ENCODE results near the gene DNAJB11. TPM values are rescaled to one million over a fixed set of nuclear protein-coding genes. Genes with fewer than 3 reads are reported as not detected.

Gene DNAJB11
- total RNA-seq, 4 donors from 2014 or later = 39.5 to 65.3 (median 47.3) TPM

DNA sequence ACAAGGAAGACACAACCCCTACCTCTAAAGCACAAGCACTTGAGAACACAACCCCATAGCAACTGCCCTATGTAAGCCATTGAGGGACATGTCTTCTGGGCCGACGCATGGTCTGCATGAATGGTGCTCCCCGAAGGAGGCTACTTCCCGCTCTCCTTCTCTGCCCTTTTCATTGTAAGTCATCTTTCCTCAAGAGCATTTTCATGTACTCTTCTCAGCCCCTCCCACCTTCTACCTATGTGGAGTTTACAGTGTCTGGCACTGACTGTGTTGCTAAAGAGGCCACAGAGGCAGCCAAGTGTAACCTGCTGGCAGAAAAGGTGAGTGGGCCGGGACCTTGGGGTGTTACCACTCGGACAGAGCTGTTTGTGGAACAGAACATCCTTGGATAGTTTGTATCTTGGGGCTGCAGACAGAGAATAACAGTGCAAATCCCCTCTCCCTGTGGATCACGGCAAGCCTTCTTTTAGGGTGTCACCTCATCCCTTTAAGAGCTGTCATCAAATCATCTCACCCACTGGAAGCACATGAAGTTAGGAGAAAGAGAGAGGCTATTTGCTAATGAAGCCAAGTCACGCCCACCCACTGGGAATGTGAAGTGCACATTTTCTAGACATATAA lies 47.9 kb downstream of the DNAJB11 start:
- Histone ChIP-seq H3K4me1 (peaks cover 3 to 27% (median 9%) of the 10 kb centered on the region in 3 donors), H3K4me3 (no peak overlapping the region), H3K27me3 (peaks cover 0 to 55% (median 0%) of the 10 kb centered on the region in 4 donors), H3K36me3 (no peaks in the 10 kb centered on the region), H3K27ac (no peak overlapping the region), H3K9me3 (no peaks in the 10 kb centered on the region)
- DNase-seq = no peak
- intact Hi-C loops (cut with DNase I) = no loop called here
- WGBS, 2 donors = 88 to 91% methylated on average over 8 of the region's 8 CpGs
- TF ChIP-seq POLR2A (IDR thresholded peaks at IDR 0.05) = no peak
- TF ChIP-seq, protein P1, sequence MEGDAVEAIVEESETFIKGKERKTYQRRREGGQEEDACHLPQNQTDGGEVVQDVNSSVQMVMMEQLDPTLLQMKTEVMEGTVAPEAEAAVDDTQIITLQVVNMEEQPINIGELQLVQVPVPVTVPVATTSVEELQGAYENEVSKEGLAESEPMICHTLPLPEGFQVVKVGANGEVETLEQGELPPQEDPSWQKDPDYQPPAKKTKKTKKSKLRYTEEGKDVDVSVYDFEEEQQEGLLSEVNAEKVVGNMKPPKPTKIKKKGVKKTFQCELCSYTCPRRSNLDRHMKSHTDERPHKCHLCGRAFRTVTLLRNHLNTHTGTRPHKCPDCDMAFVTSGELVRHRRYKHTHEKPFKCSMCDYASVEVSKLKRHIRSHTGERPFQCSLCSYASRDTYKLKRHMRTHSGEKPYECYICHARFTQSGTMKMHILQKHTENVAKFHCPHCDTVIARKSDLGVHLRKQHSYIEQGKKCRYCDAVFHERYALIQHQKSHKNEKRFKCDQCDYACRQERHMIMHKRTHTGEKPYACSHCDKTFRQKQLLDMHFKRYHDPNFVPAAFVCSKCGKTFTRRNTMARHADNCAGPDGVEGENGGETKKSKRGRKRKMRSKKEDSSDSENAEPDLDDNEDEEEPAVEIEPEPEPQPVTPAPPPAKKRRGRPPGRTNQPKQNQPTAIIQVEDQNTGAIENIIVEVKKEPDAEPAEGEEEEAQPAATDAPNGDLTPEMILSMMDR (IDR thresholded peaks at IDR 0.05) = no peak

DNA sequence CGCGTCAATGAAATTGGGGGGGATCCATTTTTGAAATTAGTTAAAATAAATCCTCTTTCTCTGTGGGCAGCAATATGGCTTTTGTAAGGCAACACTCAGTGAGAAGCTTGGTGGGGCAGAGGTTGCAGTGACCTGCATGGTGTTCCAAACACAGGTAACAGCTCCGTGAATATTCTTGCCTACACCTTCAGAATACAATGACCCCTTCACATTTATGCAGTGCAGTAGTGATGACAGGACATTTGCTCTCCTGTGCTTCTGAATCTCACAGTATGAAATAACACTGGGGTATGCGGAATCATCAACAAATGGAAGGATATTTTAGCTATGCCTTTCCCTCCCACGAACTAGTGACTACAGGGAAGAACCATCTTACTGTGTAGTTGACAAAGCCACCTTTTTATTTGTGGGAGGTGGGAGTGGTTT lies 49.3 kb downstream of the DNAJB11 start:
- Histone ChIP-seq H3K36me3 (no peaks in the 10 kb centered on the region), H3K27me3 (peaks cover 0 to 42% (median 0%) of the 10 kb centered on the region in 4 donors), H3K9me3 (no peaks in the 10 kb centered on the region), H3K27ac (no peak overlapping the region), H3K4me1 (peaks cover 3 to 24% (median 9%) of the 10 kb centered on the region in 3 donors), H3K4me3 (no peak overlapping the region)
- TF ChIP-seq POLR2A (IDR thresholded peaks at IDR 0.05) = no peak
- TF ChIP-seq, protein P1 (IDR thresholded peaks at IDR 0.05) = no peak
- intact Hi-C loops (cut with DNase I) = no loop called here
- 85 to 89% methylated on average over 5 of the region's 5 CpGs for WGBS, 2 donors
- DNase-seq = no peak

- Histone ChIP-seq H3K27me3 (peaks cover 0 to 41% (median 0%) of the 10 kb centered on the region in 4 donors), H3K27ac (no peak overlapping the region), H3K9me3 (no peaks in the 10 kb centered on the region), H3K4me3 (no peak overlapping the region), H3K36me3 (no peaks in the 10 kb centered on the region), H3K4me1 (peaks cover 3 to 18% (median 9%) of the 10 kb centered on the region in 3 donors)
- TF ChIP-seq, protein P1 (IDR thresholded peaks at IDR 0.05) = no peak
- TF ChIP-seq POLR2A (IDR thresholded peaks at IDR 0.05) = no peak
- WGBS, 2 donors = 69 to 89% methylated on average over 6 to 10 of the region's 17 CpGs
- DNase-seq = no peak
- intact Hi-C loops (cut with DNase I) = no loop called here
Observed at GRCh38 chr3:186620213-186621092, 49.9 kb downstream of the DNAJB11 start.

GRCh38 chr3:186621894-186622650 lies 51.6 kb downstream of the DNAJB11 start:
- Histone ChIP-seq H3K36me3 (no peaks in the 10 kb centered on the region), H3K27me3 (peaks cover 0 to 33% (median 0%) of the 10 kb centered on the region in 4 donors), H3K9me3 (no peaks in the 10 kb centered on the region), H3K4me1 (peaks cover 3 to 10% (median 4%) of the 10 kb centered on the region in 3 donors), H3K27ac (no peak overlapping the region), H3K4me3 (no peak overlapping the region)
- intact Hi-C loops (cut with DNase I) = no loop called here
- TF ChIP-seq, protein P1 (IDR thresholded peaks at IDR 0.05) = no peak
- TF ChIP-seq POLR2A (IDR thresholded peaks at IDR 0.05) = no peak
- DNase-seq = no peak
- 78 to 81% methylated on average over 7 of the region's 7 CpGs for WGBS, 2 donors
